ENCODE data around the gene DGKH.

DNA sequence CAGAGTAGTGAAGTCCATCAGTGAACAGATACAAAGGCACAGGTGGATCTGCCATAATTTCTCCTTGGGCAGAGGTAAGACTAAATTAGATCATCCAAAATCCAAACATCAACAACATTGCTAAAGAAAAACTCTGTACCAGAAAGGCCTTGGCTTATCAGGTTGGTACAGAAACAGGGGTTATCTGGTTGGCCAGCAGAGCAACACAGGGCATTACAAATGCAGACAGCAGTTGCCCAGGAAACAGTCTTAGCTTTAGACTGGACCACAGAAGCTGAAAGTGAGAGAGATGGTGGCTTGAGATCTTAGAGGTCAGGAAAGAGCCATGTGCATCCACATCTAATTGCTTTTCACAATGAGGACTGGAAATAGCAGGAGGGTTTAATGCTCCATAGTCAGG, 26.6 kb upstream of the DGKH start:
- TF ChIP-seq POLR2AphosphoS5 (IDR thresholded peaks at IDR 0.05) = no peak
- TF ChIP-seq, protein P1, sequence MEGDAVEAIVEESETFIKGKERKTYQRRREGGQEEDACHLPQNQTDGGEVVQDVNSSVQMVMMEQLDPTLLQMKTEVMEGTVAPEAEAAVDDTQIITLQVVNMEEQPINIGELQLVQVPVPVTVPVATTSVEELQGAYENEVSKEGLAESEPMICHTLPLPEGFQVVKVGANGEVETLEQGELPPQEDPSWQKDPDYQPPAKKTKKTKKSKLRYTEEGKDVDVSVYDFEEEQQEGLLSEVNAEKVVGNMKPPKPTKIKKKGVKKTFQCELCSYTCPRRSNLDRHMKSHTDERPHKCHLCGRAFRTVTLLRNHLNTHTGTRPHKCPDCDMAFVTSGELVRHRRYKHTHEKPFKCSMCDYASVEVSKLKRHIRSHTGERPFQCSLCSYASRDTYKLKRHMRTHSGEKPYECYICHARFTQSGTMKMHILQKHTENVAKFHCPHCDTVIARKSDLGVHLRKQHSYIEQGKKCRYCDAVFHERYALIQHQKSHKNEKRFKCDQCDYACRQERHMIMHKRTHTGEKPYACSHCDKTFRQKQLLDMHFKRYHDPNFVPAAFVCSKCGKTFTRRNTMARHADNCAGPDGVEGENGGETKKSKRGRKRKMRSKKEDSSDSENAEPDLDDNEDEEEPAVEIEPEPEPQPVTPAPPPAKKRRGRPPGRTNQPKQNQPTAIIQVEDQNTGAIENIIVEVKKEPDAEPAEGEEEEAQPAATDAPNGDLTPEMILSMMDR (IDR thresholded peaks at IDR 0.05; ENCODE audit: poor library complexity, severe bottlenecking) = no peak
- no peak for TF ChIP-seq EP300 (conservative IDR thresholded peaks at IDR 0.05; ENCODE audit: poor library complexity, severe bottlenecking)
- no peak for TF ChIP-seq SMC3 (conservative IDR thresholded peaks at IDR 0.05; ENCODE audit: poor library complexity)
- TF ChIP-seq MXI1 (conservative IDR thresholded peaks at IDR 0.05; ENCODE audit: poor library complexity, severe bottlenecking) = no peak
- no peak for TF ChIP-seq EZH2 (IDR thresholded peaks at IDR 0.05; ENCODE audit: borderline replicate concordance, insufficient read depth, low read length, poor library complexity, severe bottlenecking)
- TF ChIP-seq TAF1 (IDR thresholded peaks at IDR 0.05; ENCODE audit: low read depth) = no peak
- TF ChIP-seq, protein P2, sequence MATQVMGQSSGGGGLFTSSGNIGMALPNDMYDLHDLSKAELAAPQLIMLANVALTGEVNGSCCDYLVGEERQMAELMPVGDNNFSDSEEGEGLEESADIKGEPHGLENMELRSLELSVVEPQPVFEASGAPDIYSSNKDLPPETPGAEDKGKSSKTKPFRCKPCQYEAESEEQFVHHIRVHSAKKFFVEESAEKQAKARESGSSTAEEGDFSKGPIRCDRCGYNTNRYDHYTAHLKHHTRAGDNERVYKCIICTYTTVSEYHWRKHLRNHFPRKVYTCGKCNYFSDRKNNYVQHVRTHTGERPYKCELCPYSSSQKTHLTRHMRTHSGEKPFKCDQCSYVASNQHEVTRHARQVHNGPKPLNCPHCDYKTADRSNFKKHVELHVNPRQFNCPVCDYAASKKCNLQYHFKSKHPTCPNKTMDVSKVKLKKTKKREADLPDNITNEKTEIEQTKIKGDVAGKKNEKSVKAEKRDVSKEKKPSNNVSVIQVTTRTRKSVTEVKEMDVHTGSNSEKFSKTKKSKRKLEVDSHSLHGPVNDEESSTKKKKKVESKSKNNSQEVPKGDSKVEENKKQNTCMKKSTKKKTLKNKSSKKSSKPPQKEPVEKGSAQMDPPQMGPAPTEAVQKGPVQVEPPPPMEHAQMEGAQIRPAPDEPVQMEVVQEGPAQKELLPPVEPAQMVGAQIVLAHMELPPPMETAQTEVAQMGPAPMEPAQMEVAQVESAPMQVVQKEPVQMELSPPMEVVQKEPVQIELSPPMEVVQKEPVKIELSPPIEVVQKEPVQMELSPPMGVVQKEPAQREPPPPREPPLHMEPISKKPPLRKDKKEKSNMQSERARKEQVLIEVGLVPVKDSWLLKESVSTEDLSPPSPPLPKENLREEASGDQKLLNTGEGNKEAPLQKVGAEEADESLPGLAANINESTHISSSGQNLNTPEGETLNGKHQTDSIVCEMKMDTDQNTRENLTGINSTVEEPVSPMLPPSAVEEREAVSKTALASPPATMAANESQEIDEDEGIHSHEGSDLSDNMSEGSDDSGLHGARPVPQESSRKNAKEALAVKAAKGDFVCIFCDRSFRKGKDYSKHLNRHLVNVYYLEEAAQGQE (IDR thresholded peaks at IDR 0.05; ENCODE audit: borderline replicate concordance) = no peak
- no peak for TF ChIP-seq RAD21 (conservative IDR thresholded peaks at IDR 0.05)

All from neural cell (in vitro differentiated cells).